Keratinocyte (primary cell): ENCODE results near the gene GFAP. TPM values are rescaled to one million over a fixed set of nuclear protein-coding genes. Genes with fewer than 3 reads are reported as not detected.

Experiments
- DNase-seq: peaks from one replicate; pipeline ENCODE4 v3.0.0-alpha.2; 2011; ENCODE audit warnings: low read depth, missing footprints, low spot score
- FAIRE-seq: peaks from 2 replicates; lab custom pipeline; 2011; peaks lifted over from hg19 to GRCh38; lab: Jason Lieb, UNC
- H2AFZ ChIP-seq: 2 replicates; pipeline ENCODE4 v1.6.0; 2012; ENCODE audit warnings: low read length, control low read depth, inconsistent platforms; ENCODE audit not compliant: control insufficient read depth
- H3K27ac ChIP-seq: 2 replicates; pipeline ENCODE4 v1.5.1; 2011; ENCODE audit warnings: low read length; ENCODE audit not compliant: control insufficient read depth, insufficient read depth
- H3K27me3 ChIP-seq: 3 replicates; pipeline ENCODE4 v1.6.0; 2011; ENCODE audit warnings: low read length; ENCODE audit not compliant: control insufficient read depth, insufficient read depth; ENCODE audit errors: extremely low read depth
- H3K36me3 ChIP-seq, 2 experiments: 2 replicates in 1 of 2; 3 replicates in 1 of 2; pipeline ENCODE4 v1.5.1; 2011; ENCODE audit warnings: low read length in 2 of 2, mild to moderate bottlenecking in 1 of 2; ENCODE audit not compliant: control insufficient read depth in 2 of 2, insufficient read depth in 2 of 2; ENCODE audit errors: extremely low read depth in 1 of 2
- H3K4me1 ChIP-seq: 3 replicates; pipeline ENCODE4 v1.5.1; 2011; ENCODE audit warnings: low read length; ENCODE audit not compliant: control insufficient read depth, insufficient read depth; ENCODE audit errors: extremely low read depth
- H3K4me2 ChIP-seq: 3 replicates; pipeline ENCODE4 v1.6.0; 2011; ENCODE audit warnings: low read depth, low read length; ENCODE audit not compliant: control insufficient read depth, insufficient read depth; ENCODE audit errors: extremely low read depth
- H3K4me3 ChIP-seq, 3 experiments: fragments of 200-600 bp in 1 of 3; sonication (generic) in 1 of 3; 2 replicates in 2 of 3; 3 replicates in 1 of 3; pipeline ENCODE4 v1.5.1; 2011 to 2016; ENCODE audit warnings: low read length in 3 of 3, mild to moderate bottlenecking in 3 of 3, control low read depth in 2 of 3, inconsistent platforms in 1 of 3, low read depth in 1 of 3, mixed read lengths in 1 of 3, mixed run types in 1 of 3, moderate library complexity in 1 of 3; ENCODE audit not compliant: control insufficient read depth in 2 of 3, insufficient read depth in 2 of 3; ENCODE audit errors: extremely low read depth in 1 of 3
- H3K79me2 ChIP-seq: 2 replicates; pipeline ENCODE4 v1.6.0; 2012; ENCODE audit warnings: low read length; ENCODE audit not compliant: control insufficient read depth, insufficient read depth
- H3K9ac ChIP-seq: 3 replicates; pipeline ENCODE4 v1.6.0; 2011; ENCODE audit warnings: low read length; ENCODE audit not compliant: control insufficient read depth, insufficient read depth; ENCODE audit errors: extremely low read depth
- H3K9me1 ChIP-seq: 3 replicates; pipeline ENCODE4 v1.6.0; 2011; ENCODE audit warnings: low read length; ENCODE audit not compliant: control insufficient read depth, insufficient read depth; ENCODE audit errors: extremely low read depth
- H3K9me3 ChIP-seq: 2 replicates; pipeline ENCODE4 v1.5.1; 2012; ENCODE audit warnings: low read depth, low read length; ENCODE audit not compliant: control insufficient read depth
- H4K20me1 ChIP-seq: 3 replicates; pipeline ENCODE4 v1.6.0; 2011; ENCODE audit warnings: low read length; ENCODE audit not compliant: control insufficient read depth, insufficient read depth; ENCODE audit errors: extremely low read depth
- EZH2 ChIP-seq: IDR thresholded peaks from one replicate; pipeline ENCODE4 v1.6.1; 2012; ENCODE audit warnings: inconsistent platforms, mild to moderate bottlenecking, low read length, moderate library complexity
- dilution Hi-C: fragments of 300-500 bp; cut with MboI; formaldehyde crosslinking; loops from one replicate; pipeline ENCODE4 v1.7.0; 2020; ENCODE audit warnings: low sequenced_read_pairs; ENCODE audit not compliant: extremely low pct_ligation_motif_present
- polyA plus RNA-seq, 5 experiments: library from polyadenylated mRNA; depleted of rRNA in 3 of 5; stranded (reverse) in 3 of 5; stranded (forward) in 1 of 5; unstranded in 1 of 5; fragments of >200 nt; gene quantifications; 1 replicate in 1 of 5; 2 replicates in 3 of 5; 3 replicates in 1 of 5; pipeline versions ENCODE4 v1.2.1 to v1.2.3, GENCODE V29; 2011 to 2012; ENCODE audit warnings: missing spikeins in 2 of 5, low read depth in 1 of 5, low replicate concordance in 1 of 5
- TF ChIP-seq, protein P1 (sequence below), 3 experiments: IDR thresholded peaks in 1 of 3; conservative IDR thresholded peaks in 1 of 3; optimal IDR thresholded peaks in 1 of 3; 2 replicates in 2 of 3; 3 replicates in 1 of 3; pipeline versions ENCODE3 to v1.5.1; 2011; ENCODE audit warnings: low read length in 3 of 3, mild to moderate bottlenecking in 3 of 3, moderate library complexity in 2 of 3, control low read depth in 1 of 3, inconsistent platforms in 1 of 3; ENCODE audit not compliant: insufficient read depth in 2 of 3; ENCODE audit errors: extremely low read depth in 1 of 3

The GFAP gene
- polyA plus RNA-seq, 1 donor (not counting 4 experiments of a cell fraction or from before 2014, with no cell fraction given), result 0.14 TPM

DNA sequence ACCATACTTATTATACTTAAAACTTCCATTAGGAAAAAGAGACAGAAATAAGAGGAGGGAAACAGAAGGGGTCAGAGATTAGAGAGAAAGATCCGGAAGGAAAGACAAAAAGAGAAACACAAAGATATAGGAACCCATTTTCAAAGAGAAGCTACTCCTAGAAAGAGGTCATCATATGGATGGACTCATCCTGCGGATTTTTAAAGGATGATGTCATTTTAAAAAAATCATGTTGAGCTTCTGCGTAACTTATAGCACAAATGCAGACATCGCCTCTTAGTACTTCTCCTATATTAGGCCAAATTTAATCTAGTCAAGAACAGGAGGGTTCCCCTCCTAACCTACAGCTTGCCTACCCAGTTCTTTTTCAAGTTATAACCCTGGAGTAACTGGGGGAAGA, 34.2 kb downstream of the GFAP start:
- dilution Hi-C loops, result no loop called here
- H4K20me1 ChIP-seq, result no peaks in the 10 kb centered on the region
- no peaks in the 10 kb centered on the region for H3K9me1 ChIP-seq
- no peaks in the 10 kb centered on the region for H3K9me3 ChIP-seq
- no peak for DNase-seq
- no peak for FAIRE-seq
- H3K4me1 ChIP-seq, result no peaks in the 10 kb centered on the region
- no peaks in the 10 kb centered on the region for H3K79me2 ChIP-seq
- no peak overlapping the region for H2AFZ ChIP-seq
- H3K9ac ChIP-seq, result no peak overlapping the region
- H3K4me2 ChIP-seq, result no peak overlapping the region
- no peak overlapping the region for H3K27ac ChIP-seq
- H3K36me3 ChIP-seq, result peaks cover 33 to 35% of the 10 kb centered on the region in 2 experiments
- no peak for TF ChIP-seq EZH2
- no peaks in the 10 kb centered on the region for H3K27me3 ChIP-seq
- H3K4me3 ChIP-seq, result no peak overlapping the region

DNA sequence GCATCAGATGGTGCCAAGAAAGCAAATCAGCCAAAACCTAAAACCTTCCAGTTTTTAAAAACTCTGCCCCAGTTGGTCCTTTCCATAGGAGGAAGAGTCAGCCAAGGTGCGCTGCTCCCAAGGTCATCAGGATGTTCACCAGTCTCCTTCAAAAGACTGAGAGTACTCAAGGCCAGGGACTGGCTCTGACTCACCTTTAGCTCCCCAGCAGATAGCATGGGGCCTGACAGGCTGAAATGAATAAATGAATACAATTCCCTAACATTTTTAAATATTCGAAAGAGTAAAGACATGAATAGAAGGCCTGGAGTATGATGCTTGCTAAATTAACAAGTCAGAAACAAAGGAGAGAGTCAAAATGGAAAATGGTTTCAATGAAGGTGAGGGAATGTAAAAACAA, 35.2 kb downstream of the GFAP start:
- TF ChIP-seq EZH2, result no peak
- TF ChIP-seq, protein P1, sequence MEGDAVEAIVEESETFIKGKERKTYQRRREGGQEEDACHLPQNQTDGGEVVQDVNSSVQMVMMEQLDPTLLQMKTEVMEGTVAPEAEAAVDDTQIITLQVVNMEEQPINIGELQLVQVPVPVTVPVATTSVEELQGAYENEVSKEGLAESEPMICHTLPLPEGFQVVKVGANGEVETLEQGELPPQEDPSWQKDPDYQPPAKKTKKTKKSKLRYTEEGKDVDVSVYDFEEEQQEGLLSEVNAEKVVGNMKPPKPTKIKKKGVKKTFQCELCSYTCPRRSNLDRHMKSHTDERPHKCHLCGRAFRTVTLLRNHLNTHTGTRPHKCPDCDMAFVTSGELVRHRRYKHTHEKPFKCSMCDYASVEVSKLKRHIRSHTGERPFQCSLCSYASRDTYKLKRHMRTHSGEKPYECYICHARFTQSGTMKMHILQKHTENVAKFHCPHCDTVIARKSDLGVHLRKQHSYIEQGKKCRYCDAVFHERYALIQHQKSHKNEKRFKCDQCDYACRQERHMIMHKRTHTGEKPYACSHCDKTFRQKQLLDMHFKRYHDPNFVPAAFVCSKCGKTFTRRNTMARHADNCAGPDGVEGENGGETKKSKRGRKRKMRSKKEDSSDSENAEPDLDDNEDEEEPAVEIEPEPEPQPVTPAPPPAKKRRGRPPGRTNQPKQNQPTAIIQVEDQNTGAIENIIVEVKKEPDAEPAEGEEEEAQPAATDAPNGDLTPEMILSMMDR (optimal IDR thresholded peaks at IDR 0.05 in 1 of 3, IDR thresholded peaks at IDR 0.05 in 1 of 3, conservative IDR thresholded peaks at IDR 0.05 in 1 of 3; ENCODE audit: extremely low read depth in 1 of 3, insufficient read depth in 2 of 3, low read length in 3 of 3), result no peak
- Histone ChIP-seq H3K27me3 (no peaks in the 10 kb centered on the region), H3K9ac (no peak overlapping the region), H3K4me1 (no peaks in the 10 kb centered on the region), H3K4me2 (no peak overlapping the region), H3K27ac (no peak overlapping the region), H2AFZ (no peak overlapping the region), H4K20me1 (no peaks in the 10 kb centered on the region), H3K4me3 (no peak overlapping the region), H3K9me3 (no peaks in the 10 kb centered on the region), H3K36me3 (peaks cover 36 to 39% of the 10 kb centered on the region in 2 experiments), H3K79me2 (no peaks in the 10 kb centered on the region), H3K9me1 (no peaks in the 10 kb centered on the region)
- dilution Hi-C loops, result no loop called here
- no peak for FAIRE-seq
- no peak for DNase-seq

DNA sequence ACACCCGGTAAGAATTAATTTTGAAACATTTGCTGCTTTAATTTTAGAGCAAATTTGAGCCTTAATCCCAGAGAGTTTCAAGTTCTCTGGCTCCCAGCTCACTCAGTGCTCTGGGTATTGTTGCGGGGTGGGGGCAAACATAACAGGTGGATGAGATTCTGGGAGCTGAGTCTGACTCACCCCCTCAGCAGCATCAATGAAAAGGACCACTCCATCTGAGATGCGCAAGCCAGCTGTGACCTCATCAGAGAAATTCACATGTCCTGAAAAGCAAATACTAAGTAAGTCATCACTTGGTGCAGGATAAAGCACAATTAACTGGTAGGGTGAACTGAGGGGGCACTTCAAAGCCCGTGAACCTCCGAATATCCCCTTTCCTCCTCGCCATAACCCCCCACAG, 35.9 kb downstream of the GFAP start:
- peaks cover 35 to 39% of the 10 kb centered on the region in 2 experiments for H3K36me3 ChIP-seq
- DNase-seq, result no peak
- no peaks in the 10 kb centered on the region for H3K9me3 ChIP-seq
- no peak overlapping the region for H3K27ac ChIP-seq
- no peak for FAIRE-seq
- H3K27me3 ChIP-seq, result no peaks in the 10 kb centered on the region
- no peak for TF ChIP-seq EZH2
- TF ChIP-seq, protein P1 (optimal IDR thresholded peaks at IDR 0.05 in 1 of 3, IDR thresholded peaks at IDR 0.05 in 1 of 3, conservative IDR thresholded peaks at IDR 0.05 in 1 of 3; ENCODE audit: extremely low read depth in 1 of 3, insufficient read depth in 2 of 3, low read length in 3 of 3), result no peak
- H3K9ac ChIP-seq, result no peak overlapping the region
- H4K20me1 ChIP-seq, result no peaks in the 10 kb centered on the region
- no peaks in the 10 kb centered on the region for H3K79me2 ChIP-seq
- no peak overlapping the region for H3K4me2 ChIP-seq
- H2AFZ ChIP-seq, result no peak overlapping the region
- no peaks in the 10 kb centered on the region for H3K4me1 ChIP-seq
- no peaks in the 10 kb centered on the region for H3K9me1 ChIP-seq
- no peak overlapping the region for H3K4me3 ChIP-seq
- dilution Hi-C loops, result no loop called here
